CD4-positive, alpha-beta T cell treated with Interleukin-17A for 4 hours (primary cell): ENCODE data around the gene JOSD2.

ENCODE experiments used
- DNase-seq: peaks from one replicate; pipeline ENCODE4 v3.0.0-alpha.2; 2020; ENCODE audit warnings: mixed read lengths

JOSD2 gene

GRCh38 chr19:50511069-50511822 lies at the start of gene JOSD2:
TSS of gene JOSD2 (minus strand) at chr19:50511191. CDS start at chr19:50510431, 760 bp downstream.
- peak; percentile 96 for DNase-seq

- DNase-seq = no peak
These were observed 48.6 kb upstream of the JOSD2 start for GRCh38 chr19:50559636-50560035.

GRCh38 chr19:50558449-50558848 lies 47.5 kb upstream of the JOSD2 start:
- DNase-seq = no peak

GRCh38 chr19:50558039-50558438 lies 47.0 kb upstream of the JOSD2 start:
- no peak for DNase-seq

- DNase-seq = no peak
These were observed 46.1 kb upstream of the JOSD2 start for GRCh38 chr19:50557009-50557613.

GRCh38 chr19:50556282-50557008 lies 45.5 kb upstream of the JOSD2 start:
- peak; percentile 81 for DNase-seq

- DNase-seq = no peak
These were observed 44.7 kb upstream of the JOSD2 start for GRCh38 chr19:50555450-50556281.

- no peak for DNase-seq
These were observed 44.0 kb upstream of the JOSD2 start for GRCh38 chr19:50555033-50555432.

- DNase-seq = no peak
These were observed 43.2 kb upstream of the JOSD2 start for GRCh38 chr19:50554212-50554611.

GRCh38 chr19:50553134-50553703 lies 42.2 kb upstream of the JOSD2 start:
- DNase-seq = no peak

- no peak for DNase-seq
These were observed 41.5 kb upstream of the JOSD2 start for GRCh38 chr19:50552540-50552939.

GRCh38 chr19:50551715-50552187 lies 40.8 kb upstream of the JOSD2 start:
- DNase-seq = no peak

GRCh38 chr19:50551034-50551714 lies 40.2 kb upstream of the JOSD2 start:
- DNase-seq = no peak

- DNase-seq = no peak
These were observed 39.6 kb upstream of the JOSD2 start for GRCh38 chr19:50550594-50550966.

GRCh38 chr19:50549927-50550593 lies 39.1 kb upstream of the JOSD2 start:
- DNase-seq = no peak

GRCh38 chr19:50549059-50549926 lies 38.3 kb upstream of the JOSD2 start:
- DNase-seq = no peak

GRCh38 chr19:50548191-50549058 lies 37.4 kb upstream of the JOSD2 start:
- no peak for DNase-seq

- DNase-seq = no peak
These were observed 36.6 kb upstream of the JOSD2 start for GRCh38 chr19:50547385-50548190.
